ENCODE results near the gene PCDH1.

PCDH1 gene

GRCh38 chr5:141852448-141852847 lies 25.8 kb downstream of the PCDH1 start:
- no peak for DNase-seq

GRCh38 chr5:141851195-141851874 lies 26.9 kb downstream of the PCDH1 start:
- no peak for DNase-seq

GRCh38 chr5:141850786-141851185 lies 27.4 kb downstream of the PCDH1 start:
- no peak for DNase-seq

GRCh38 chr5:141850244-141850768 lies 27.9 kb downstream of the PCDH1 start:
- DNase-seq, result peak; percentile 58

- DNase-seq, result peak; percentile 89
These were observed 28.6 kb downstream of the PCDH1 start for GRCh38 chr5:141849415-141850243.

- DNase-seq, result peak; percentile 59
These were observed 29.3 kb downstream of the PCDH1 start for GRCh38 chr5:141848744-141849414.

GRCh38 chr5:141846031-141846430 lies 32.2 kb downstream of the PCDH1 start:
- DNase-seq, result no peak

- DNase-seq, result peak; percentile 14
These were observed 32.8 kb downstream of the PCDH1 start for GRCh38 chr5:141845371-141845851.

GRCh38 chr5:141844414-141845097 lies 33.7 kb downstream of the PCDH1 start:
- no peak for DNase-seq

GRCh38 chr5:141843156-141843927 lies 34.9 kb downstream of the PCDH1 start:
- DNase-seq, result no peak

GRCh38 chr5:141841378-141842180 lies 36.6 kb downstream of the PCDH1 start:
- no peak for DNase-seq

GRCh38 chr5:141840826-141841360 lies 37.3 kb downstream of the PCDH1 start:
- DNase-seq, result no peak

- DNase-seq, result no peak
These were observed 37.9 kb downstream of the PCDH1 start for GRCh38 chr5:141840280-141840812.

GRCh38 chr5:141839015-141839513 lies 39.1 kb downstream of the PCDH1 start:
- no peak for DNase-seq

GRCh38 chr5:141838326-141839014 lies 39.7 kb downstream of the PCDH1 start:
- DNase-seq, result no peak

GRCh38 chr5:141835928-141836670 lies 42.1 kb downstream of the PCDH1 start:
- DNase-seq, result no peak

- no peak for DNase-seq
These were observed 43.9 kb downstream of the PCDH1 start for GRCh38 chr5:141834331-141834730.

GRCh38 chr5:141832131-141832530 lies 46.1 kb downstream of the PCDH1 start:
- no peak for DNase-seq

GRCh38 chr5:141828162-141828561 lies 50.0 kb downstream of the PCDH1 start:
- DNase-seq, result no peak
